GM12873 (cell line): ENCODE data around the gene MAF.

Source experiments
- TF ChIP-seq, protein P1 (sequence below): IDR thresholded peaks from 2 replicates; pipeline ENCODE4 v1.5.1; 2012; ENCODE audit warnings: low read depth, mild to moderate bottlenecking, moderate library complexity, low read length, control low read depth; ENCODE audit not compliant: insufficient read depth; ENCODE audit errors: missing control alignments

MAF gene

DNA sequence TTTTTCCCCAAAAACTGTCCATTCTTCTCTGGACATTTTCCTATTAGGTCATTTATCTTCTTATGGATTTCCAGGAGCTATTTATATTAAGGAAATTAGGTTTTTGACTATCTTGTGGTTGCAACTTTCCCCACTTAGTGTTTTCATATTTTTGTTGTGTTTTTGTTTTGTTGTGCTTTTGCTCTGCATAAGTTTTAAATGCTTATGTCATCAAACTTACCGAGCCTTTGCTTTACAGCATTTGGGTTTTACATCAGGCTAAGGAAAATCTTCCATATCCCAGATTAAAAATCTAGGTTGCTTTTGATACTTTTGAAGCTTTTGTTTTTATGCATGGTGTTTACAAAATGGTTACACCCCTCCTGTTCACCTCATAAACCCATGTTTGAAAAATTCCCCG, 27.5 kb downstream of the MAF start:
- TF ChIP-seq, protein P1, sequence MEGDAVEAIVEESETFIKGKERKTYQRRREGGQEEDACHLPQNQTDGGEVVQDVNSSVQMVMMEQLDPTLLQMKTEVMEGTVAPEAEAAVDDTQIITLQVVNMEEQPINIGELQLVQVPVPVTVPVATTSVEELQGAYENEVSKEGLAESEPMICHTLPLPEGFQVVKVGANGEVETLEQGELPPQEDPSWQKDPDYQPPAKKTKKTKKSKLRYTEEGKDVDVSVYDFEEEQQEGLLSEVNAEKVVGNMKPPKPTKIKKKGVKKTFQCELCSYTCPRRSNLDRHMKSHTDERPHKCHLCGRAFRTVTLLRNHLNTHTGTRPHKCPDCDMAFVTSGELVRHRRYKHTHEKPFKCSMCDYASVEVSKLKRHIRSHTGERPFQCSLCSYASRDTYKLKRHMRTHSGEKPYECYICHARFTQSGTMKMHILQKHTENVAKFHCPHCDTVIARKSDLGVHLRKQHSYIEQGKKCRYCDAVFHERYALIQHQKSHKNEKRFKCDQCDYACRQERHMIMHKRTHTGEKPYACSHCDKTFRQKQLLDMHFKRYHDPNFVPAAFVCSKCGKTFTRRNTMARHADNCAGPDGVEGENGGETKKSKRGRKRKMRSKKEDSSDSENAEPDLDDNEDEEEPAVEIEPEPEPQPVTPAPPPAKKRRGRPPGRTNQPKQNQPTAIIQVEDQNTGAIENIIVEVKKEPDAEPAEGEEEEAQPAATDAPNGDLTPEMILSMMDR = no peak

DNA sequence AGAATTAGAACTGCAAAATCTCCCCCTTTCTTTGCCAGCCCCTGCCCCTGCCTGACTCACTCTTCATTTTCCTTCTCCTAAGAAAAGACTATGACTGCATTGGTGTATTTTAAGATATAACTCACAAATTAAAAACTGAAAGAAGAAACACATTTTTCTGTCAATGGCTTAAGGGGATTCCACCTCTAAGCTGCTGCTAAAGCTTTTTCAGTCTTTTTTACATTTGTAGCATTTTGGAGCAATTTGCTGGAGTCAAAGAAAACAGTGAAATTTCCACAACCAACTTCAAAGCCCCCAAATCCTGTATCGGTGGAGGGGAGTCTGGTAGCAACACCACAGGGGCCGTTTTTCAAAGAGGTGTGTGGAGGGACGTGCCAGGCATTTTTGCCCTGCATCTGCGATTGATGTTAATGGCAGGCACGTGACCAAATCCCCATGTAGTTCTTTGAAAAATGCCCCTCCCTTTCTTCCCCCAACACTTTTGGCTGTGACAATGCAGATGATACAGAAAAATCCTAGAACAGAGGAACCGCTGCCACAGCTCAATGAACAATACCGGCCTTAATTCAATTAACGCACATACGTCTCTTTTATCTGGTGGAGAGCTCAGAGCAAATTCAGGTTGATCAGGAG, 28.5 kb downstream of the MAF start:
- TF ChIP-seq, protein P1 = no peak

DNA sequence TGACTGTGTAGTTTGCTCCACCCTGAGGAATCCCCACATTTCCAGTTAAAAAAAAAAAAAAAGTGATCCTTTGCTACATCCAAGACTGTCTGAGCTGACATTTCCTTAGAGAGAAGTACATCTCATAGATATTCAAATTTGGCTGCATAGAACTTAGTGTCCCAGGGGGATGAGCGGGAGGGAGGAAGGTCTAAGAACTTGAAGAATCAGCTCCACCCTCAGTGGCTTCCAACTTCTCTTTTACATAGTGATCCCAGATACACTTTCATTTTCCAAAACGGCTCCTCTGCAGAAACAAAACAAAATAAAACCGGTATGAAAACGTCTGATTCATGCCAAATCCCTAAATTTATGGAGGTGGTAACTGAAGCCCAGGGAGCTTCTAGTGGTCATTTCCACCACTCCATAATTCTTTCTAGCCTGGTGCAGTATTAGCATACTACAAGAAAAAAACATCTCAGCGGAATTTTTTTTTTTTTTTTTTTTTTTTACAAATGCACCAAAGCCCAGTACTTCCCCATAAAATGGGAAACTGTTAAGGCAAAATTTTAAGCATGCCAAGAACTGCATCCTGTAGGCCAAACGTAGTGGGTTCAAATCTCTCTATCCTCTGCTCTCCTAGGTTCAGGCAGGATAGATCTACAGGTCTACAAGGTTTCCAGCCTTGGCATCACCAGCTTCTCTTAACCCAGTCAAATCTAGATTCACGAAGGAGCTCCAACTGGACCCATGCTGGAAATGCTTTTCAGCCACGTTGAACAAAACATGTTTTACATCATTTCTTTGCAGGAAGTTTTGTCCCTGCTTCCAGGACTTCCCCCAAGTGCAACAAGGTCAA, 29.3 kb downstream of the MAF start:
- TF ChIP-seq, protein P1 = no peak

DNA sequence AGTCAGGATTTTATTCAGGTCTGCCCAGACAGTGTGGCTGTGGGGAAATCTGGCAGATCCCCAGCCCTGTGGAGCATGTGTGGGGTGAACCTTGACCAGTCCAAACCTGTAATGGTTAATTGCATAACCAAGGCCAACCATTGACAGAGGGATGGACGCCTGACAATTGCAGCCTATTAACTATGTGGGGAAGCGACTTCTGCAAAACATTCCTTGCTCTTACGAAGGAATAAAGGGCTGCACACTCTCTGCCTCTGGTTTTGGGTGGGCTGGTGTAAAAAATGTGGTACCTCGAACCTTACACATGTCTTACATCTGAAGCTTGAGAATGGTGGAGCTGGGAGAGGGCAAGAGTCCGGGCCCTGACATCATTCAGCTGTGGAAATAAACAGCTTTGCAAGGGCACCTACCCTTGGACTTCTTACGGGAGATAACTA, 35.8 kb downstream of the MAF start:
- TF ChIP-seq, protein P1 = no peak

DNA sequence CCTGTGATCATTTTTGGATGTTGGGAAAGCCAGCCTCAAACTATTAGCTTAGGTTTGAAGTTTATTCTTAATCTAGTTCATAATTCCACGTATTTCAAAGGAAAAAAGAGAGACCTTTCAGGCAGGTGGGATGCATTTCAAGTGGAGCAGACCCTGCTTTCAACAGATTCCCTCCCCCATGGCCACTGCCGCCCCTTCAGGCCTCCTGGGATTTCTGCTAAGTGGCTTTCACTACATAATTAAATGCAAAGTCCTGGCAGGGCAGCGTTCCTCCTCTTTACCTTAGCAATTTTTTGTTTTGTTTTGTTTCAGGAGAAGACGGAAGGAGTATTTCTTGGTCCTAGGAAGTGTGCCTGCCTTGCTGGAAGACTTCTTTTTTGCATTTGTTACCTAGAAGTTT, 36.6 kb downstream of the MAF start:
- TF ChIP-seq, protein P1 = no peak

DNA sequence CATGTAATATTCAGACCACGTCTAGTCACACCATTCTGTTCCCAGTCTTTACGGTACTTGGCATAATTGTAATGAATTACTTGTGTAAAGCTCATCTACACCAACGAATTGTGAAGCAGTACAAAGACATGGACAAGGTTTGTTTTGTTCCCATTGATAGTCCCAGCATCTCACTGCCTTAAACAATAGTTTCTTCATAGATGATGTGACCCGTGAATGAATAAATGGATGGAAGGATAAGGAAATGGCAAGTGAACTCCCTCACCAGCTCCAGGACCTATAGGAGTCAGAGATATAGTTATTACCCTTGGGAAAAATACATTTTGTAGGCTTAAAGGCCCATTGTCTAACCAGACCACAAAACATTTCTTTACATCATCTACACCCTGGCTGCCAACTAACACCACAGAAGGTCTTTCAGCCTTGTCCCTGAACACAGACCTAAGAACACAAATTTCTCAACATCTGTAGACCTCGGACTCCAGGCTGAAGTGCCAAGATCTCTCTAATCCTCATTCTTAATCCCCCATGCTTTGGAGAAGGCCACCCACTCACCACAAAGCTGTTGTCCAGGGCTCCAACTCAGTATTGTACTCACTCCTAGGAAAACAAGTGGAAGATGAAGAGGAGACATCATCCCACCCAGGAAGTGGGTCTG, 38.2 kb downstream of the MAF start:
- TF ChIP-seq, protein P1 = no peak

DNA sequence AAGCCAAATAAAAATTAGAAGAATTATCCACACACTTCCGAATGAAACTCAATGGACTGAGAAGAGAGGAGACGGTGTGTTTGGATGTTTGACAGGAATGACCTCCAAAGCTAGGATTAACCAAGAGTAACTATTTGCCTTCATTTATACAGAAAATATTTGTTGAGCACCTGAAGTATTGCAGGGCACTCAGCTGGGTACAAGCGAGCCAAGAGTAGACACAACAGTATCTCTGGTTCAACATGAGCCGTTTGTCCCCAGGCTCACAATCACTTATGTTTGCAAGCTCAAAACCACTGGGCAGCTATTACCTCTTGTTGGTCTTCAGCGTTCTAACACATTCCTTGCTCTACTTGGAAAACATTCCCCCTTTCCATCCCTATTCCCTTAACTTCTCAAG, 38.8 kb downstream of the MAF start:
- TF ChIP-seq, protein P1 = no peak
